PC-3 (cell line): ENCODE data around the gene ZBTB11. TPM values are rescaled to one million over a fixed set of nuclear protein-coding genes. Genes with fewer than 3 reads are reported as not detected.
A peak's percentile ranks its signal among the peaks of the same experiment; 100 is the strongest.

Experiments used
- ATAC-seq: fragments of 200-7000 bp; cut with Tn5 transposase; 2 replicates; pipeline ENCODE4 v1.9.1; 2020; ENCODE audit warnings: mild to moderate bottlenecking, moderate library complexity
- BruUV-seq: library from RNA; stranded (reverse); fragments of 400-500 nt; replicated peaks from 2 replicates; lab custom pipeline; 2021; lab: Mats Ljungman, UMichigan
- CTCF ChIA-PET: fragments of 300-600 bp; sonication (Branson Sonifier 250); formaldehyde crosslinking; loops from one replicate; lab custom pipeline; 2022; ENCODE audit warnings: antibody characterized with exemption; lab: Charles Lee
- POLR2A ChIA-PET: fragments of 300-600 bp; sonication (Branson Sonifier 250); formaldehyde crosslinking; loops from one replicate; lab custom pipeline; 2022; ENCODE audit warnings: antibody characterized with exemption; ENCODE audit not compliant: unreplicated experiment; lab: Charles Lee
- DNase-seq: peaks from one replicate; pipeline ENCODE4 v3.0.0-alpha.2; 2015
- H2AFZ ChIP-seq: fragments of 300-600 bp; sonication (generic); 2 replicates; pipeline ENCODE4 v1.6.0; 2016; ENCODE audit warnings: antibody characterized with exemption, low read length
- H3F3A ChIP-seq: fragments of 300-600 bp; sonication (generic); one replicate; pipeline ENCODE4 v1.6.0; 2017; ENCODE audit warnings: antibody characterized with exemption, low read length, control low read depth, mild to moderate bottlenecking; ENCODE audit not compliant: unreplicated experiment
- H3K27ac ChIP-seq: fragments of 300-600 bp; sonication (generic); 2 replicates; pipeline ENCODE4 v1.5.1; 2016; ENCODE audit warnings: mild to moderate bottlenecking, low read length
- H3K27me3 ChIP-seq: fragments of 300-600 bp; sonication (generic); 2 replicates; pipeline ENCODE4 v1.6.1; 2016; ENCODE audit warnings: low read length, mixed read lengths
- H3K36me3 ChIP-seq: fragments of 300-600 bp; sonication (generic); 2 replicates; pipeline ENCODE4 v1.6.1; 2016; ENCODE audit warnings: low read depth, mixed run types, low read length, mixed read lengths
- H3K4me1 ChIP-seq: fragments of 300-600 bp; sonication (generic); 2 replicates; pipeline ENCODE4 v1.5.1; 2016; ENCODE audit warnings: low read length; ENCODE audit not compliant: insufficient read depth
- H3K4me2 ChIP-seq: fragments of 300-600 bp; sonication (generic); 2 replicates; pipeline ENCODE4 v1.6.0; 2016; ENCODE audit warnings: low read length
- H3K4me3 ChIP-seq: fragments of 300-600 bp; sonication (generic); 2 replicates; pipeline ENCODE4 v1.5.1; 2016; ENCODE audit warnings: mild to moderate bottlenecking, low read length, mixed read lengths
- H3K79me2 ChIP-seq: fragments of 300-600 bp; sonication (generic); 2 replicates; pipeline ENCODE4 v1.6.1; 2017; ENCODE audit warnings: low read length, mixed read lengths
- H3K9ac ChIP-seq: fragments of 300-600 bp; sonication (generic); 2 replicates; pipeline ENCODE4 v1.6.0; 2016; ENCODE audit warnings: mild to moderate bottlenecking, low read length
- H3K9me2 ChIP-seq: fragments of 300-600 bp; sonication (generic); replicated peaks from 2 replicates; pipeline ENCODE4 v1.6.1; 2016; ENCODE audit warnings: mixed run types, low read length, mixed read lengths
- H3K9me3 ChIP-seq: fragments of 300-600 bp; sonication (generic); 2 replicates; pipeline ENCODE4 v1.6.1; 2016; ENCODE audit warnings: low read length, mixed read lengths
- H4K20me1 ChIP-seq: fragments of 300-600 bp; sonication (generic); 2 replicates; pipeline ENCODE4 v1.6.1; 2016; ENCODE audit warnings: low read length, mixed read lengths
- EZH2 ChIP-seq: fragments of 300-600 bp; sonication (generic); IDR thresholded peaks from one replicate; pipeline ENCODE4 v1.6.1; 2017; ENCODE audit warnings: antibody characterized with exemption, mild to moderate bottlenecking, low read length; ENCODE audit not compliant: unreplicated experiment
- EZH2phosphoT487 ChIP-seq: fragments of 300-600 bp; sonication (generic); IDR thresholded peaks from 2 replicates; pipeline ENCODE4 v1.6.1; 2018; ENCODE audit warnings: mild to moderate bottlenecking, antibody characterized with exemption, low read length, borderline replicate concordance
- intact Hi-C: fragments of 100-400 bp; cut with micrococcal nuclease; formaldehyde crosslinking; loops from 2 replicates; pipeline ENCODE4 v1.9.0; 2023
- total RNA-seq: library from RNA; depleted of rRNA; stranded (reverse); fragments of >200 nt; gene quantifications from 2 replicates; pipeline ENCODE4 v1.2.3, GENCODE V29; 2014
- TF ChIP-seq, protein P1 (sequence below): fragments of 300-600 bp; sonication (generic); conservative IDR thresholded peaks from 2 replicates; pipeline ENCODE4 v1.5.1; 2017; ENCODE audit warnings: antibody characterized with exemption, low read depth, mild to moderate bottlenecking, low read length

The ZBTB11 gene
- total RNA-seq, 1 experiment from 2014 or later = 27.6 TPM

DNA sequence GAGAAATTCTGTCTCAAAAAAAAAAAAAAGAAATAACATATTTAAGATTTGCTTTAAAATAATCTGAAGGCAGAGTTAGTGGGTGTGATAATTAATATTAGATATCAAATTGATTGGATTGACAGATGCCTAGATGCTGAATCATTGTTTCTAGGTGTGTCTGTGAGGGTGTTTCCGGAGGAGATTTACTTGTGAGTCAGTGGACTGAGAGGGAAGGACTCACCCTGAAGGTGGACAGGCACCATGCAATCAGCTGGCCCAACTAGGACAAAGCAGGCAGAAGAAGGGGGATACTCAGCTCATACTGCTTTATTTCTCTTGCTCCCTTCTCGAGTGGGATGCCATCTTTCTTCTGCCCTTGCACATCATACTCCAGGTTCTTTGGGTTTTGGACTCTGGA lies 26.2 kb upstream of the ZBTB11 start:
- Histone ChIP-seq H3K27ac (peak overlapping the region; percentile 76), H3K79me2 (no peaks in the 10 kb centered on the region), H2AFZ (0 out of 2 replicates have a peak overlapping the region, but pooled peaks have one; percentile 12), H3K27me3 (no peaks in the 10 kb centered on the region), H4K20me1 (no peaks in the 10 kb centered on the region), H3K4me1 (peaks cover 17% of the 10 kb centered on the region), H3K9me2 (no peaks in the 10 kb centered on the region), H3K36me3 (no peaks in the 10 kb centered on the region), H3K4me3 (no peak overlapping the region), H3K4me2 (peak overlapping the region; percentile 49), H3F3A (no peaks in the 10 kb centered on the region), H3K9me3 (no peaks in the 10 kb centered on the region), H3K9ac (peak overlapping the region; percentile 35; the same call in 1 of the 2 replicates)
- no peak for TF ChIP-seq EZH2
- TF ChIP-seq EZH2phosphoT487 = no peak
- TF ChIP-seq, protein P1, sequence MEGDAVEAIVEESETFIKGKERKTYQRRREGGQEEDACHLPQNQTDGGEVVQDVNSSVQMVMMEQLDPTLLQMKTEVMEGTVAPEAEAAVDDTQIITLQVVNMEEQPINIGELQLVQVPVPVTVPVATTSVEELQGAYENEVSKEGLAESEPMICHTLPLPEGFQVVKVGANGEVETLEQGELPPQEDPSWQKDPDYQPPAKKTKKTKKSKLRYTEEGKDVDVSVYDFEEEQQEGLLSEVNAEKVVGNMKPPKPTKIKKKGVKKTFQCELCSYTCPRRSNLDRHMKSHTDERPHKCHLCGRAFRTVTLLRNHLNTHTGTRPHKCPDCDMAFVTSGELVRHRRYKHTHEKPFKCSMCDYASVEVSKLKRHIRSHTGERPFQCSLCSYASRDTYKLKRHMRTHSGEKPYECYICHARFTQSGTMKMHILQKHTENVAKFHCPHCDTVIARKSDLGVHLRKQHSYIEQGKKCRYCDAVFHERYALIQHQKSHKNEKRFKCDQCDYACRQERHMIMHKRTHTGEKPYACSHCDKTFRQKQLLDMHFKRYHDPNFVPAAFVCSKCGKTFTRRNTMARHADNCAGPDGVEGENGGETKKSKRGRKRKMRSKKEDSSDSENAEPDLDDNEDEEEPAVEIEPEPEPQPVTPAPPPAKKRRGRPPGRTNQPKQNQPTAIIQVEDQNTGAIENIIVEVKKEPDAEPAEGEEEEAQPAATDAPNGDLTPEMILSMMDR = no peak
- ChIA-PET CTCF (interaction anchor here (0.5 to 0.9 kb wide), 2 partner anchors 27 kb away, joined by 3 read pairs; no protein-coding TSS in a partner anchor), POLR2A (no interaction called here)
- intact Hi-C loops = loop anchor here (1.0 kb wide), 1 partner anchor 17 kb away; the partner anchor contains the start of gene RPL24
- peak; percentile 82 for DNase-seq
- peak; percentile 96 for ATAC-seq
- no TSS peak for BruUV-seq

DNA sequence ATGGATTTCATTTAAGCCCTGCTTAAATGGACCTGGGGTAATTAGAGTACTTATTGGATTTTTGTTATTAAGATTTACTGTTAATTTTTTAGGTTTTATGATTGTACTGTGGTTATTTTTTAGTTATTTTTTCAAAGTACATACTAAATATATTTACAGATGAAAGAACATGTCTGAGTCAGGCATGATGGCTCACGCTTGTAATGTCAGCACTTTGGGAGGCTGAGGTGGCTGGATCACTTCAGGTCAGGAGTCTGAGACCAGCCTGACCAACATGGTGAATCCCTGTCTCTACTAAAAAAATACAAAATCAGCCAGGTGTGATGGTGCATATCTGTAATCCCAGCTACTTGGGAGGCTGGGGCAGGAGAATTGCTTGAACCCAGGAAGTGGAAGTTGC lies 25.8 kb upstream of the ZBTB11 start:
- BruUV-seq = no TSS peak
- H3K4me3 ChIP-seq = no peak overlapping the region
- POLR2A ChIA-PET = interaction anchor here (0.6 kb wide), 1 partner anchor 972 kb away, joined by 3 read pairs; no protein-coding TSS in a partner anchor
- H3K9ac ChIP-seq = peak overlapping the region; percentile 35; the same call in 1 of the 2 replicates
- H3K27me3 ChIP-seq = no peaks in the 10 kb centered on the region
- intact Hi-C loops = loop anchor here (1.0 kb wide), 1 partner anchor 16 kb away; the partner anchor contains the start of gene RPL24
- DNase-seq (peak; percentile 59), ATAC-seq (peak; percentile 68)
- H3K9me3 ChIP-seq = no peaks in the 10 kb centered on the region
- CTCF ChIA-PET = interaction anchor here (0.9 kb wide), 1 partner anchor 27 kb away, joined by 3 read pairs; no protein-coding TSS in a partner anchor
- no peaks in the 10 kb centered on the region for H3K36me3 ChIP-seq
- H3K9me2 ChIP-seq = no peaks in the 10 kb centered on the region
- no peaks in the 10 kb centered on the region for H3K79me2 ChIP-seq
- H3K4me2 ChIP-seq = peak overlapping the region; percentile 40
- peaks cover 17% of the 10 kb centered on the region for H3K4me1 ChIP-seq
- H3F3A ChIP-seq = no peaks in the 10 kb centered on the region
- H2AFZ ChIP-seq = no peak overlapping the region
- TF ChIP-seq, protein P1 = no peak
- TF ChIP-seq EZH2 (no peak), EZH2phosphoT487 (no peak)
- peak overlapping the region; percentile 76 for H3K27ac ChIP-seq
- no peaks in the 10 kb centered on the region for H4K20me1 ChIP-seq
